Measurements from ENCODE around the gene KIF6.

- TF ChIP-seq CTCF (IDR thresholded peaks at IDR 0.05 in 2 of 3, conservative IDR thresholded peaks at IDR 0.05 in 1 of 3; ENCODE audit: borderline replicate concordance in 1 of 3, insufficient read depth in 1 of 3, low read depth in 2 of 3, low read length in 2 of 3) (no peak), POLR2A (IDR thresholded peaks at IDR 0.05; ENCODE audit: borderline replicate concordance, extremely low read depth, insufficient read depth, insufficient read length) (no peak), POLR2AphosphoS5 (IDR thresholded peaks at IDR 0.05; ENCODE audit: low read depth, low read length) (no peak), EZH2 (IDR thresholded peaks at IDR 0.05) (no peak), CEBPB (IDR thresholded peaks at IDR 0.05; ENCODE audit: low read depth) (no peak), EGR1 (IDR thresholded peaks at IDR 0.05; ENCODE audit: low read depth) (no peak), EZH2phosphoT487 (IDR thresholded peaks at IDR 0.05; ENCODE audit: borderline replicate concordance) (no peak), ZNF274 (IDR thresholded peaks at IDR 0.05; ENCODE audit: low read depth, low read length) (no peak)
Observed at GRCh38 chr6:39343396-39343870, 381.8 kb downstream of the KIF6 start.
